HG03575 (cell line): ENCODE measurements around the gene SCRT2.
"Not testable (repeated sequence)": the region's sequence is repeated elsewhere in the genome, so short reads cannot be mapped to it uniquely, and the experiment has no call there.

Experiments
- ATAC-seq: cut with Tn5 transposase; IDR thresholded peaks from one replicate; pipeline ENCODE4 v1.9.1; 2021; ENCODE audit not compliant: unreplicated experiment, insufficient number of reproducible peaks, low FRiP score; ENCODE audit errors: extremely low read depth

Gene SCRT2

DNA sequence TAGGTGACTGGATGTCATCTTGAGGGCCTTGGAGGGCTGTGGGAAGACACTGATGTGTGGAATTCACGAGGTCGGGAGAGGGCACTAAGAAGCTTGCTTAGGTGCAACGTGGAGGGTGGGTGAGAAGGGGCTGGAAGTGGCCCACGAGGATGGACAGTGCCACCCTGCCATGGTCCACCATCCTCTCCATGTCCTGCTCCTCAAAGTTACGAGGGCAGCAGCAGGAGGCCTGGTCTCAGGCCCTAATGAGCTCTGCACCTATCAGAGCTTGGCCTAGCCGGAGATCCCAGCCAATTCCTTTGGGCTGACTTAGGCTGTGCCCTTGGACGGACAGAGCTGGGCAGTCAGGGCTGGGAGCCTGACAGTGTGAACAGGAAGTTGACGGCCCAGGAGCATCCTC lies 27.8 kb upstream of the SCRT2 start:
- no peak for ATAC-seq

DNA sequence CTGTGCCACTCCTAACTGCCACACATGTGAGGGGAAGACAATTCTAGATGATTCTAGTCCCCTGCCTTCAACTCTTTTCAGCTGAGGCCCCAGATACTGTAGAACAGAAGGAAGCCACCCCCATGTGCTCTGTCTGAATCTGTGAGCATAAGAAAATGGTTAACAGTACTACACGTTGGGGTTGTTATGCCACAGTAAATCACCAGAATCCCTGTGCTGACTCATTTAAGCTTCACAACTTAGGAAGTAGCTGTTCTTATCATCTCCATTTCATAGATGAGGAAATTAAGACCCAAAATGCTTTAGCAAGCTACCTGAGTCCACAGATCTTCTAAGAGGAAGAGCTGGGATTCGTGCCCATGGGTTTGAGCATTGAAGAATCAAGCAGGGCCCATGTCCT lies 27.4 kb upstream of the SCRT2 start:
- no peak for ATAC-seq

DNA sequence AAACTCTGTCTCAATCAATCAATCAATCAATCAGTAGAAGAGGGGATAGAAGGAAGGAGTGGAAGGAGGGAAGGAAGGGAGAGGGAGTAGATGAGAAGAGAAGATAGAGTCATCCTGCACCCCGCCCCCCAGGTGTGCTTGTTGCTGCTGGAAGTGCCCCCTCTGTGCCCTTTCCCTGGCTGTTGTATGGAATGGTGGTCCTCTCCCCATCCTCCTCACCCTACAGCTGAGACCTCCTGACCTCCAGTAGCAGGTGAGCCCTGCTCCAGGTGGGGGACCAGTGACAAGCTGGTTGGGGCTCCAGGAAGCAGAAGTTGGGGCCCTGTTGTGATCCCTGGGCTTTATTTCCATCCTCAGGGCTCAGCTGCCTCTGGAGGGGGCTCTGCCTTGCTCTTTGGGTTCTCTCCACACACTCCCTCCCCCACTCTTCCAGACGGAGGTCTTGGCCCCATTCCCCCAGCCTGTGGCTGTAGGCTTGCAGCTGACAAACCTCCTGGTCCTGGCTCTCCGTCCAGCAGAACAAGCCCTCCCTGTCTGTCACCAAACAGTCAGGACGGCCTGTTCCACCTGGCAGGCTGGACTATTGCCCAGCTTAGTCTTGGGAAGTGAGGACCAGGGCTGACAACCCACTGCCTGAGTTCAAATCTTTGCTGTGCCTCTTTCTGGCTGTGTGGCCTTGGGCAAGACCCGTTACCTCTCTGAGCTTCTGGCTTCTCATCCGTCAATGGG lies 26.0 kb upstream of the SCRT2 start:
- ATAC-seq, result no peak

DNA sequence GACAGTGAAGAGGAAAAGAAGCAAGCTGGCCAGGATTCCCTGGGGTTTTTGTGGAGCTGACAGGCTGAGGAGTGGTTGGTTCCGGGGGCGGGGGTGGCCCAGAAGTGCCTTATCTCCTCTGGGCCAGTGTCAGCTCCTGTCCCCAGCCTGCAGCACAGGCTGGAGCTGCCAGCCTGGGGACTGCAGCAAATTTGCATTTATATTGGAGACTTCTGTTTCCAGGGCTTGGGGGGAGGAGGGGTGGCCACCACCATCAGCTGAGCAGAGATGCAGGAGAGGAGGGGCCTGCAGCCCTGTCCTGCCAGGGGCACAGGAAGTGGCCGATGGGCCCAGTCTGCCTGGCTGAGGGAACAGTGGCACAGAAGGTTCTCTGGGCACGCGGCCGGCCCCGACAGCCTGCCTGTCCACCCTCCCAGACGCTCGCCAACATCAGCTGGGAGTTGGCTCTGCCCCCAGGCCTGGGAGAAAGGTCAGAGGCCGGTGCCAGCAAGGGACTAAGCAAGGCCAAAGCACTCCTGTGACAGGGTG lies 24.3 kb upstream of the SCRT2 start:
- no peak for ATAC-seq

DNA sequence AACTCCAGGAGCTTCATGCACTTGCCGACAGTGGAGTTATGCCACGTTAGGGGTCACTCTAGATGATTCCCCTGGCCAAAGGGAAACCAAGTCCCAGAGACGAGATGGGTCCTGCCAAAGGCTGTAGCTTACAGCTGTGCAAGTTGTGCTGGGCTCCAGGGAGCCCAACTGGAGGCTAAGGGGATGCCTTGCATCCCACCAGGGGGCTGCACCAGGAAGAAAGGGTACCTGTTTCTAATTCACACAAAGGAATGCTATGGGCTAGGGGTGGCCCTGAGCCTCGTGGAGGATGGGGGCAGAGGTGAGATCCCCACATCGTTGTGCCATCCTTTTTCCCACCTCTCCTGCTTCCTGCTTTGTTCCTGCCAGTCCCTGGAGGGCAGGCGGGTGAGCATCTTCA lies 23.7 kb upstream of the SCRT2 start:
- ATAC-seq, result no peak

DNA sequence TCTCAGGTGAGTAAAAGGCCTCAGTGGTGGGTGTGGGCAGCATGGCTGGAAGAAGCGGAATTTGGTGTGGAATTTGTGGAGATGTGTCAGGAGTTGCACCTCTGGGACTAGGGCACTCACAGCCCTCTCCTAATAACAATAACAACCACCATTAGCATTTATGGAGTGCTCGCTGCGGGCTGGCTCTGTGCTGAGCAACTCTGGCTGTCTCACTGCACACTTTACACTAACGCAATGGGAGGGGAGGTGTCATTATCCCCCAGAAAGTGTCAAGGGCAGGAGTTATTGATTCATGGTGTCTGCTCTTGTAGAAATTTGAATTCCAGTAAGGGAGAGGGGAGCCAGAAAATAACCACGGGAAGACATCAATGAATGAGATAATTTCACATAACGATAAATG lies 22.7 kb upstream of the SCRT2 start:
- no peak for ATAC-seq

DNA sequence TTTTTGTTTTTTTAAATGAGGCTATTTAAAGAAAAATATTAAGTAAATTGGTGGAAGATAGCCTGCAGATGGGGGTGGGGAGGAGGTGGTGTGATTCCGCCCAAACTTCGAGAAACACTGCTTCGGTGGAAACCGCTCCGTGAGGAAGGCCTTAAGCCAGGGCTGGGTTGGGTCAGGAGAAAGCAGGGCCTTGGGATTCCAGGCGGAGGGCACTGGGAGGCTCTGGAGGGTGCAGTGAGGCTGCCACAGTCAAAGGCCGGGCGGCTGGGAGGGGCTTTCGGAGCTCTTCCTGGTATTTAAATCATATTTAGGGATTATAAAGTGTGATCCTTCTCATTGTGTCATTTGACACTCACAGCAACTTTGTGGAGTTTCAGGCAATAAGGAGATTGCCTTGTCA lies 22.2 kb upstream of the SCRT2 start:
- ATAC-seq, result no peak

DNA sequence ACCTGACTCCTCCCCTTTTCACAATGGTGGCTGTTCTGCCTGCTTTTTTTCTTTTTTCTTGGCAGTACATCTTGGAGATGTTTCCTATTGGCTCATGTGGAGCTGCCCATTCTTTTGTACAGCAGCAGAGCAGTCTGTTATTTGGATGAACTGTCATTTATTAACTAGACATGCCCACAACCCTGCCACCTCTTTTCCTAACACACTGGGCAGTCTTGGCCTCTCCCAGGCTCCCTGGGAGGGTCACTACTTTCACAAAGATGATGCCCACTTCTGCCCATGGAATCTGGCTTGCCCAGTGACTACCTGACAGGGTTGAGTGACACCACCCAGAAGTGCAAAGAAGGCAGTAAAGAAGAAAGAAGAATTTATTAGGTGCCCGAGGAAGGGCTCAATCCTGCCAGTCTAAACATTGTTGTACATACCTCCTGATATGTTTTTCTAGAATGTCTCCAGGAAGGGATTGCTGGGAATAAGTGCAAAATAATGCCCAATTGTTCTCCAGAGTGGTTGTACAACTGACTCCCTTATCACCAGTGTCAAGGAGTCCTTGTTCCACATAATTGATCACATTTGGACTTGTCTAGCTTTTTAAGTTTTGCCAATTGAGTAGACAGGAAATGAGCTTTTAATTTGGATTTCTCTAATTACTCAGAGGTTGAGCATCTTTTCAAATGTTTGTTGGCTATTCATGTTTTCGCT lies 19.7 kb upstream of the SCRT2 start:
- no peak for ATAC-seq

DNA sequence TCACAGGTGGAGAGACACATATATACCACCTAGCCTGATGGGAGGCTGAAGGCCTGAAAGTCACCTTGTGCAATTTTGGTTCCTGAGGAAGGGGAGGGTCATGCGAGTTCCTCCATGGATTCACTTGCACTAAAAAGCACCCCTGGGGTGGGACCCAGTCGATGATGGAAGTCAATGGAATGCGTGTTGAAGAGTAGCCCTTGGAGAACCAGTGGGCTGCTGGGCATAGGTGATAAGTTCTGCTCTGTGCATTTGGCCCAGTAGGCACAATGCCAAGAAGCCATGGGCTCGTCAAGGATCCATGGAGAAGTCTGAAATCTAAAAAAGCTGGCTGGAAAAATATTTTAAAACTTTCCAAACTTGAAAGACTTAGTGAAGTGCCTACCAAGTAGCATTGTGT lies 18.9 kb upstream of the SCRT2 start:
- ATAC-seq, result no peak

DNA sequence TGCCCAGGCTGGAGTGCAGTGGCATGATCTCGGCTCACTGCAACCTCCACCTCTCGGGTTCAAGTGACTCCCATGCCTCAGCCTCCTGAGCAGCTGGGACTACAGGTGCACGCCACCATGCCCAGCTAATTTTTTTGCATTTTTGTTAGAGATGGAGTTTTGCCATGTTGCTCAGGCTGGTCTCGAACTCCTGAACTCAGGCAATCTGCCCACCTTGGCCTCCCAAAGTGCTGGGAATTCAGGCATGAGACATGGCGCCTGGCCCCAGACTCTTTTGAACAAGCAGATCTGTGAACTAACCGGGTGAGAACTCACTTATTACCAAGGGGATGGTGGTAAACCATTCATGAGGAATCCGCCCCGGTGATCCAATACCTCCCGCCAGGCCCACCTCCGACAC lies 18.2 kb upstream of the SCRT2 start:
- not testable (repeated sequence) for ATAC-seq

DNA sequence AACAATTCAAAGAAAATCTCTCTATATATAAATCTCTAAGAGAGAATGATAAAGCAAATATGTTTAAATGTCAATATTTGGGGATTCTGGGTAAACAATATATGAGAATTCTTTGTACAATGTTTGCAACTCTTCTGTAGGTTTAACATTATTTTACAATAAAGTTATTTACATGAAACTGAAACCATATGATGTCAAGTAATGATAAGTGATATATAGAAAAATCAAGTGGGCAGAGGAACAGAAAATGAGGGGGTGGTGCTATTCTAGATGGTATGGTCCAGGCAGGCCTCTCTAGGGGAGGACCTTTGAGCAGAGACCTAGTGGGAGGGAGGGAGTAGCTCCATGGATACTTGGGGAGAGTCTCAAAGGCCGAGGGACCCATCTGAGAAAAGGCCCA lies 16.4 kb upstream of the SCRT2 start:
- ATAC-seq, result no peak

DNA sequence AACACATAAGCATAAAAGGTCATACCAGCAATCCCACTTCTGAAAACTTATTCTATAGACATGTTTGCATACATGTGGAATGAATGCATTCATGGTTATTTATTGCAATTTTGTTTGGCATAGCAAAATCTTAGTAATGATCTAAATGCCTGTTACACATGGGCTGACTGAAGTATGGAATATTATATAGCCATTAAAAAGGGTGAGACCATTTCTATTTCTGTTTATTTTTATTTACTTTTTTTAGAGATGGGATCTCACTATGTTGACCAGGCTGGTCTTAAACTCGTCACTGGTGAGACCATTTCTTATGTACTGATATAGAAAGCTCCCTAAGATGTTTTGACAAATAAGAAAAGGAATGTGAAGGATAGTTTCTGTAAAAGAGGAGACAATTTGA lies 14.3 kb upstream of the SCRT2 start:
- no peak for ATAC-seq

DNA sequence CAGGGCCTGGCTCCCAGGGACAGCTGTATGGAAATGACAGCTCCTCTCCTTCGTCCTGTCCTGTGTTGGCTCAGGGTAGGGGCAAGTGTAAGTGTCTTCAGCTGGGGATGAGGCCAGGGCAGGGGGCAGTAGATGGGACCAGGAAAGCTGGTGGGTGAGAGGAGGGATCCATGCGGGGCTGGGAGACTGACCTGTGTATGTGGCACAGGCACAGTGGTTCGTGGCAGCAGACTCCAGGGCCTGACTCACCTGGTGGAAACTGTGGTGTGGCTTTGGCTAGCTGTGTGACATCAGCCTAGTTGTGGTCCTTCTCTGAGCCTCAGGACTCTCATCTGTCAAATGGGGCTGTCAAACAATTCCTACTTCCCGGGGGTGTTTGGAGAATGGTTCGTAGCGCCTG lies 13.7 kb upstream of the SCRT2 start:
- no peak for ATAC-seq

DNA sequence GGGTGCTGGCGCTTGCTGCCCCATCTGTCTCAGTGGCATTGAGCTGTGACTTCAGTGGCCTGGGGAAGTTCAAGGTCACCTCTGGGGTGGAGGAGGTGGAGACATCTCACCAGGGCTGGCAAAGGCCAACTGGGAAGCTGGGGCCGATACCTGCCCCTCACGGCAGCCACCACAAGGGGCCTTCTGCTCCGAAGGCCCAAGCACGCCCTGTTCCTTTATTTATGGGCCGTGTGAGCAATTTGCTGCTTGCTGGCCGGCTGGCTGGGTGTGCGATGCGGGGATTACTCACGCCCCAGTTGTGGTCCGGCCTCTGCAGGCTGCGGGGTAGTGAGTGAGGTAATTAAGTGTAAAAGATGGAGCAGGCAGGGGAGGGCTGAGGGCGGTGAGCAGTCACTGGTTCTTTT lies 13.2 kb upstream of the SCRT2 start:
- no peak for ATAC-seq

DNA sequence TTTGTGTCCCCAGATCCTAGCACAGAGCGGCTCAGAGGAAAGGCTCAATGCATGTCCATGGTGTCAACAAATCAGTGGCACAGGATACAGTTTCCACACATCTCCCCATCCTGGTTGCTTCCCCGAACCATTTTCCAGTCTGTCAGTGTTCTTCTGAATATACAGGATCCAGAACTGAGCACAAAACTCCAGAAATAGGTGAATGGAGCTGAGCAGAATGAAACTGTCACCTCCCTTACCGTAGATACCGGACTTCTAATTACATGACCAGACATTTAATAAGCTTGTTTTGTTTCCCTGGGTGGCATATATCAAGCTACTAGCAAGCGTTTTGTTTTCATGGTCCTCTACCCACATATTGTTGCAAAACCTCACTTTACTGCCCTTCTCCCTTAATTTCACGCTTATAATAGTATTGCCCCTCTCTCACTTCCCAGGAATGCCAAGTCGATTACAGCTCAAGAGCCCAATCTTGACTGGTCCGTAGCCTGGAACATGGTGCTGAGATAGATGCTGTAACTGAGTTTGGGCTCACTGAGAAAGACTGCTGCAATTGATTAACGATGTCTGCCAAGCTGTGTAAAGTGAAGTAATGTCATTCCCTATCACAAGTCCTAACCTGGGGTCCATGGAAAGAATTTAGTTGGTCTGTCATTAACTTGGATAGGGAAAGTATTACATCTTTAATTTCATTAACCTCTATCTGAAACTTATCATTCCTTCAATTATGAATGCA lies 12.0 kb upstream of the SCRT2 start:
- no peak for ATAC-seq

DNA sequence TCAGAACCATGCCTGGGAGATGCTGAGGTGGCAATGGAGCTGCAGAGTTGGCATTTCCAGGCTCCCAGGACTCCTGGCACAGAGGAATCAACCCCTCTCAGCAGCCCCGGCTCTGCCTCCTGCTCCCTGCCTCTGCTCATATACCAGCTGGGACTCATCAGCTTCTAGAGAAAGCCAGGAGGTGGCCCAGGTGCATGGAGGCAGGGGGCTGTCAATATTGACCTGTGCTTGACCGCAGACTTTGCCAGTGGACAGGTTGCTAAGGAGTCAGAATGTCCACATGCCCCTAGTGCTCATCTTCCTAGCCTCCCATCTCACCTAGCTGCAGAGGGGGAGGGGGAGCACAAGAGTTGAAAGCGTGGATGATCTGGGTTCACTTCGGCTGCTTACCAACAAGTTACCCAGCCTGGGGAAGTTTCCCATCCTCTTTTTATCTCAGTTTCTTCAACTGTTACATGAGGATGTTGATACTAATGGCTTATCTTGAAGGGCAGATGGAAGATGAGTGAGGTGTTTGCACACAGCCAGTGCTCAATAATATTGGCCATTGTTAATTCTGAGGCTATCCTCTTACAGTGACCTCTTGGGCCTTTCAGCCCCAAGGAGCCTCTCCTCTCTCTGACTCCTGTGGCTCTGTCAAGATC lies 9.2 kb upstream of the SCRT2 start:
- ATAC-seq, result no peak

DNA sequence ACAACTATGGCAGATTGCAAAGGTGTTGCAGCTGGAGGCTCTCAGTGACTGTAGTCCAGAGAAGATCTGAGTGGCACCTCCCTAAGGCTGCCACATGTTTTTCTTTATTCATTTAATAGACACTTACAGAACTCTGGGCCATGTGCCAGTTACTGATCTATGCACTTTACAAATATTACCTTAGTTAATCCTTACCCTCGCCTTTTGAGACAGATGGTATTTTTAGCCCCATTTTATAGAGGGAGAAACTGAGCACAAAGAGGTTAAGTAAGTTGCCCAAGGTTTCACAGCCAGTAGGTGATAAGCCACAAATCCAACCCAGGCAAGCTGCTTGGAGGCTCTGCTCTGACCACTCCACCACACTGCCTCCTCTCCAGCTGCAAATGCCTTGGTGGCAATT lies 6.5 kb upstream of the SCRT2 start:
- no peak for ATAC-seq

DNA sequence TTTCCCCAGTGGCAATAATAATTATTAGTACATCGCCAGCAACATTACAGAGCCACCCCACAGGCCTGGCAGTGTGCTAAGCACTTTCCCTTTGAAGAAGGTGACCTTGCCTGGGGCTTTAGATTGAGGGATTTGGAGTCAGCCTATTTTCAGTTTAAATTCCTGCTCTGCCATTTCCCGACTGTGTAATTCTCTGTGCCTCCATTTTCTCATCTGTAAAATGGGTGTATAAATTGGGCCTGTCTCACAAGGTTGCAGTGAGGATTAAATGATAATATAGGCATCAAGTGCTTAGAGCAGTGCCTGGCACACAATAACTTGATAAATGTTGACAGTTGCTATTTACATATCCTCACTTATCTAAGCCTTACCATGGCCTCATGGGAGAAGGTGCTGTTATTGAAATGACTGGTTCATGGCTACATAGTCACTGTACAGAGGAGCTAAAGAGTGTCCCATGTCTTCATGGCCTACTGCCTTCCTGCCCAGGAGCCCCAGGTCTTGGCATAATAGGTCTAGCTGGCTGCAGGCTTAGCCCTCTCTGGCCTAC lies 5.1 kb upstream of the SCRT2 start:
- no peak for ATAC-seq

DNA sequence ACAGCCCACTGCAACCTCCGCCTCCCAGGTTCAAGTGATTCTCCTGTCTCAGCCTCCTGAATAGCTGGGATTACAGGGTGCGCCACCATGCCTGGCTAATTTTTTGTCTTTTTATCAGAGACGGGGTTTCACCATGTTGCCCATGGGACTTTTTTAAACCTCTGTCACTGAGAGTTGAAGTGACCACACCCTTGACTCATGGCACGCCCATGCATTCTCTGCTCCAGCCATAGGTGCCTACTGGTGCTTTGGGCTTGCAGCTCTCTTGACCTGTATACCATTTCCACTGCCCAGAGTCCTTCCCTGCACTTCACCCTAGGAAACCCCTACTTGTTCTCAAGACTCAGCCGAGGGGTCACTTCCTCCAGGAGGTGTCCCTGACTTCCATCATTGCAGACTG lies 2.4 kb upstream of the SCRT2 start:
- ATAC-seq, result no peak
